DMS114 treated with DMSO at 0.1 percent for 48 hours (cell line): ENCODE results near the gene TRMT5.

Source experiments
- DNase-seq: peaks from one replicate; lab custom pipeline; 2025; ENCODE audit not compliant: unreplicated experiment; lab: John Stamatoyannopoulos, UW

TRMT5 gene

DNA sequence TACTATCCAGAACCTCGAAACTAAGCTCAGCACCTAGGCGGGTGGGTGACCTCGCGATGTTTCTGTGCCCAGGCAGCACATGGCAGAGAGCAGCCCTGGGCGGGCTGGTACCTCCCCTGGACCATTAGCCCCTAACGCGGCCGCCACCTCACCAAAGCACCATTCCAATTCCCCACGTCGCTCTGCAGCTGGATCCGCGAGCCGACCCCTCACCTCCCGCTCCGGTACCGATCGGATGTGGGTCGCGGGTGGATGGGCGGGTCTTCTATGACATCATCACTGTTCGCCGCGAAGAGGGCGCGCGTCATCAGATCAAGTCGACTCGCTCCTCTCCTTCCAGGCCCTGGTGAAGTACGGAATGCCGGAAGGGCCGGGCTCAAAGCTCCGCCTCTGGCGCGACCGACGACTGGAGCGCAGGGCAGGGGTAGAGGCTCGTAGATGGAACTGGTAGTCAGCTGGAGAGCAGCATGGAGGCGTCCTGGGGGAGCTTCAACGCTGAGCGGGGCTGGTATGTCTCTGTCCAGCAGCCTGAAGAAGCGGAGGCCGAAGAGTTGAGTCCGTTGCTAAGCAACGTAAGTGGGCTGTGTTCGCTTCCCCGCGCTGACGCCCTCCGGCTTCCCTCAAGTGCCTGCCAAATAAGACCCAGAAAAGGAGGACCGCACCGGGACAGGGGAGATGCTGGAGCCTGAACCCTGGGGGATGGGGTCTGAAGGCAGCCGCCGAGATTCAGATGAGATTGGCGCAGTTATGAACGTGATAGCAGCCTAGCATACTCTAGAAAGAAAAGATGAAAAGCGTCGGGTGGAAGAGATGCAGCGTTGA lies at the start of gene TRMT5, which contains the start of gene SLC38A6:
TSS of gene TRMT5 (minus strand) at position 269 of the 822 bp plus-strand sequence. CDS start at position 163, 106 bp downstream.
TSS of gene SLC38A6 (plus strand) at position 435 of the 822 bp plus-strand sequence. CDS start at position 468, 33 bp downstream.
- DNase-seq, result peak; percentile 85

GRCh38 chr14:61026526-61026925 lies 45.6 kb upstream of the TRMT5 start:
- no peak for DNase-seq

- DNase-seq, result peak; percentile 67
Observed at GRCh38 chr14:61025251-61026223, 44.7 kb upstream of the TRMT5 start.

DNA sequence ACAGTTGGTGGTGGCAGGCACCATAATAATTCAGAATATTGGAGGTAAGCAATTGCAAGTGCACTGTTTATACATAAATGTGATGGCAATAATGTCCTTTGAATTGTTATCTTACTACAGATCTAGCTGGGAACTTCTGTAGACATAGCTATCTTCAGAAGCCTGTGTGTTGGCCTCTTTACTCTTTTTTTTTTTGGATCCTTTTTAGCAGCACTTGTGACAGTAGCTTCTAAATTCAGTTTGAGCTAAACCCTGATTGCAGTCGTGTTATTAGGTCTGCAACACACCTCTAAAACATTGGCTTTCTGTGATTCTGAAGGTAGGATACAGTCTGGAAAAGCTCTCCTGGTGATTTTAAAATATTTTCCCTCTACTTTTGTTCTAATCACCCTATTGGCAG lies 38.7 kb upstream of the TRMT5 start:
- no peak for DNase-seq

DNA sequence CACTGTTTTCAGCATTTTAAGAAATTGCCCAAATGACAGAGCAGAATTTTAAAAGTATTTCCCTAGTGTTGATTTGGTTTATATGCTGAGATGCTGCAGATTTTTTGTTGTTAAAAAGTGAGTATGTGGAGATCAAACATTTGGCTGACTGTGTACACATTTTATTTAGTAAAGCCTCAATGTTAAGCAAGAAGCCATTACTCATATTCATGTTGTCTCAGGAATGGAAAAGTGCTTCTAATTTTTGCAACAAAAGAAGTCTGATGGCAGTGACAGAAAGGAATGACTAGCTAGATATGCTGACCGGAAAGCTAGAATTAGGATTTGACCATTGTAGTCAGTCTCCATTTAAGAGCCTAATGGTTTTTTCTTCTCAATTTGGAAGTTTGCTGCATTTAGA lies 22.7 kb upstream of the TRMT5 start:
- no peak for DNase-seq

DNA sequence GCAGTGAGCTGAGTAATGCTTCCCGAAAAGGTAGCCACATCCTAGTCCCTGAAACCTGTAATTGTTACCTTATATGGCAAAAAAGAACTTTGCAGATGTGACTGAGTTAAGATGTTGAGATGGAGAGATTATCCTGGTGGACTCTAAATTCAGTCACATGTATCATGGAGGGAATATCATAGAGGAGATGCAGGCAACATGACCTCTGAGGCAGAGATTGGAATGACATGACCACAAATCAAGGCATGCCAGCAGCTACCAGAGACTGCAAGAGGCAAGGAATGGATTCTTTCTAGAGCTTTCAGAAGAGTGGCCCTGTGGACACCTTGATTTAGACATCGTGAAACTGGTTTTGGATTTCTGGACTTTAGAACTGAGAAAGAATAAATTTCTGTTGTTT lies 18.7 kb upstream of the TRMT5 start:
- DNase-seq, result no peak

- DNase-seq, result no peak
Observed at GRCh38 chr14:60998617-60999016, 17.7 kb upstream of the TRMT5 start.

GRCh38 chr14:60989599-60989998 lies 8.7 kb upstream of the TRMT5 start:
- no peak for DNase-seq

GRCh38 chr14:60986500-60986899 lies 5.6 kb upstream of the TRMT5 start:
- DNase-seq, result no peak

DNA sequence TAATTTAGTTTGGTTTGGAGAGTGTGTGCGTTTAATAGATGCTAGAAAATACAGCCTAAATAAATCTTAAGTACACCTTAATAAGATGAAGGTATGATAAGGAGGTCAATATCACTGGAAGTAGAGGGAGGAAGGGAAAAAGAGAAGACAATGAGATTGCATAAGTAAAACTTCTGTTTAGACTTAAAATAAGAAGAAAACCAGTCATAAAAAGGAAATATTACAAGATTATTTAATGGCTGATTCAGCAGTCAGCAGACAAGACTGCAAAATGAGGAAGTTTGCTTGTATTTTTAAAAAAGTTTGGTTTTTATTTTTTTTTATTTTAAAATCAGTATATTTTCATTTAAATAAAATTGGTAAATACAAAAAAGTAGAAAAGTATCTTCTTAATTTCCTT lies 3.3 kb upstream of the TRMT5 start:
- DNase-seq, result no peak

DNA sequence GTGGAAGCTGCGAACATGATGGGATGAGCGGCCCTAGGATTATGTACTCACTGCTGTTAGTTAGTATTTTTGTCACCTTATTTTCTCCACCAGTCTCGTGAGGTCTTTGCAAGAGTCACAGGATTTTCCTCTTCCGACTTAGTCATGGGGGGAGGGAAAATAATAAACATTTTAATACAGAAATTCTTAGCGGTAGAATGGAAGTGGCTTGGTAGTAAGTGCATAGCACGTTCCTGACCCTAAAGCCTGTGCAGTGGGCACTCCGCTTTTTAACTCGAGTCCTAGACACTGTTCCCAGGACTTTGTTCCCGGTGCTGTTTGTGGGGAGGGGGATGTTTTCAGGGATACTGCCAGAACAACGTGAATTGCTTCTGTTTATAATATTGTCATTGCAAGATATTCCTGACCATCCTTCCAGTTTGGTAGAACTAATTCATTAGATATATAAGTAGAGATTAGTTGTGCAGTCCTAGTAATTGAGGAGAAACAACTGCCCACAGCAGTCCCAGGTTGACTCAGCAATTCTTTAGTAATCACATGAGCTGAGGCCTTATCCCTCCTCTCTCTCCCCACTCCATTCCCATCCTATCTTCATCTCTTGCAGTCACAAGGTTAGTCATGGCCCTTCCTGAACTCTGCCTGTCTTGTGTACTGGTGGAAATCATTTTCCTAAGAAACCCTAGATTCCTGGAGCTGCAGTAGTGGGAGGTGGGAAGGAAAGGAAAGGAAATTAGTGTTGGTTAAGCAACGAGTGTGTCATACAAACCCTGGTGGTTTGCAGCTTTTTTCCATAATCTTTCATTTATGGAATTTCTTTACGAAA lies 965 bp upstream of the TRMT5 start:
- DNase-seq, result no peak

GRCh38 chr14:60977847-60978246 lies 3.0 kb downstream of the TRMT5 start:
- DNase-seq, result no peak

DNA sequence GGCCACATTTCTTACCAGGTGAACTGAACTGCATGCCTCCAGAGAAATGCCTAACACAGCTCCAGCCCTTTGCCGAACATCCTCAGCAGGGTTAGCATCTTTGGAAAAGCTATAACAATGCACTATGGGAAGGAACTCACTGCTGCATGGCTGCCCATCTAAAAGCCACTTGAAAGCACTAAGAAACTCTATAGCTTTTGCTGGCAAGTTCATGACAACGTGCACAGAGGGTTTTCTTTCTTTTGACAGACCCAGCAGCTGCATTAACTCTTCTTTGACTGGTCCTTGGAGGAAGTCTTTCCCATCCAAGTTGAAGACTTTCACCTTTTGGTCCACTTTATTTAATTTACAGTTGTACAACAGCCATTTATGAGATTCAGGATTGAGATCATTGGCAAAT lies 5.3 kb downstream of the TRMT5 start:
- DNase-seq, result no peak

GRCh38 chr14:60974090-60974651 lies 6.7 kb downstream of the TRMT5 start:
- no peak for DNase-seq

GRCh38 chr14:60973070-60973469 lies 7.8 kb downstream of the TRMT5 start:
- DNase-seq, result no peak

- no peak for DNase-seq
Observed at GRCh38 chr14:60972295-60972694, 8.6 kb downstream of the TRMT5 start.

- DNase-seq, result no peak
Observed at GRCh38 chr14:60971271-60971670, 9.6 kb downstream of the TRMT5 start.

DNA sequence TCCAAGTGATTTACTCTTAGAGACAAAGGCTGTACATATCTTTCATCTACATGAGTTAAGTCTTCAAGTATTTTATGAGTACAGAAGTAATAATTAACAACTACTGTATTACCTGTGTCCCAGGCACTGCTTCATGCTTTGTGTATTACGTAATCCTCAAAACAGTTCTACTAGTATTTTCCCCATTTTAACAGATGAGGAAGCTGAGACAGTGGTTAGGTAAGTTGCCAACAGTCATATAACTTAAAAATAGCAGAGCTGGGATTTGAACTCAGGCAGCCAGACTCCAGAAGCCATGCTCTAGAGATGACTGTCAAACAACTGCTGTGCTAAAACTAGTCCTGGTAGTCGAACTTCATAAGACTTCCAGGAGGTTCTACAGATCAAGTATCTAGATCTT lies 10.7 kb downstream of the TRMT5 start:
- DNase-seq, result no peak

DNA sequence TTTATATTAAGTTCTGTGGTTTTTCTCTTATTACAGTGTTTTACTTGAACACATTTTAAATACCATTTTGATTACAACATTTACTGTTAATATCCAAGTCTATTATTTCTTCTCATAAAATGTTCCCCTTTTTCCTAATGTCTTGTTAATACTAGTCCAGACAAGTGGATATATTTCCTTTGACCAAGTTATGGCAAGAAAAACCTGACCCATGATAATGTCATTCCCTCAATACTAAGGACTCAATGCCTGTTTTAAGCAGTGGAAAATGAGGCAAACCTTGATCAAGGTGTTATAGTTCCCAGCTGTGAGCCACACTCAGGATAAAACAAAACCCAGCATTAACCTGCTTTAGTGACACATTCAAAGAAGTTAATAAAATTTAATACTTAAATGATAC lies 12.2 kb downstream of the TRMT5 start:
- no peak for DNase-seq

- no peak for DNase-seq
Observed at GRCh38 chr14:60968099-60968498, 12.8 kb downstream of the TRMT5 start.

DNA sequence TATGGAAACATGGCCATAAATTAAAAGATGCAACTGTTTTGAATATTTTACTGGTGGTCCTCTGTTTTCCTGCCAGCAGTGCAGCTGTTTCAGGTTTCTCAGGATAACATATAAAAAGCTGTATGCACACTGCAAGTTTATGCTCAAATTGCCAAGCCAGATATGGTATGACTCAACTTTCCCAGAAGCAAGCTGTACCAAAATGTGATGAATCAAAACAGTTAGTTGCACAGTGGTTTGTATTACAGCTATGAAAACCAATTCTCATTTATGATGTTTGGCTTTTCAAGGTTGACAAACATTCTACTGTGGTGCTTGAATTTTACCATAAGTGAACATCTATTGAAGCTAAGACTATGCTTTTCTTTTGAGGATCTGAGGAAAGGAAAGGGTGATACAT lies 15.5 kb downstream of the TRMT5 start:
- no peak for DNase-seq
